H1 (cell line): ENCODE results near the gene LDAH. TPM values are rescaled to one million over a fixed set of nuclear protein-coding genes. Genes with fewer than 3 reads are reported as not detected.

Source experiments
- CTCF ChIA-PET: fragments of 300-600 bp; sonication (Branson Sonifier 250); formaldehyde crosslinking; loops from one replicate; lab custom pipeline; 2021; ENCODE audit not compliant: partially characterized antibody; lab: Charles Lee
- POLR2A ChIA-PET: fragments of 300-600 bp; sonication (Branson Sonifier 250); formaldehyde crosslinking; loops from one replicate; lab custom pipeline; 2021; ENCODE audit warnings: inconsistent platforms; ENCODE audit not compliant: partially characterized antibody; lab: Charles Lee
- DNase-seq, 2 experiments: peaks; one replicate each; pipeline versions ENCODE4 v3.0.0 to v3.0.0-alpha.2; 2010 to 2022; ENCODE audit warnings: low spot score in 2 of 2, low read depth in 1 of 2, mixed read lengths in 1 of 2
- FAIRE-seq: peaks from 2 replicates; lab custom pipeline; 2011; peaks lifted over from hg19 to GRCh38; lab: Jason Lieb, UNC
- H2AFZ ChIP-seq: 2 replicates; pipeline ENCODE4 v1.8.1; 2012; ENCODE audit warnings: low read length, inconsistent platforms
- H2AK5ac ChIP-seq: 2 replicates; pipeline ENCODE4 v1.6.1; 2013; ENCODE audit warnings: low read depth, low read length
- H2BK120ac ChIP-seq: replicated peaks from 2 replicates; pipeline ENCODE3; 2013; ENCODE audit warnings: low read depth, low read length, inconsistent platforms
- H2BK12ac ChIP-seq: 2 replicates; pipeline ENCODE4 v1.6.1; 2013; ENCODE audit warnings: low read depth, low read length
- H2BK15ac ChIP-seq: 2 replicates; pipeline ENCODE4 v1.6.1; 2013; ENCODE audit warnings: low read length
- H2BK20ac ChIP-seq: 2 replicates; pipeline ENCODE4 v1.6.1; 2013; ENCODE audit warnings: low read length
- H2BK5ac ChIP-seq: 2 replicates; pipeline ENCODE4 v1.6.1; 2013; ENCODE audit warnings: low read depth, low read length
- H3K14ac ChIP-seq: 2 replicates; pipeline ENCODE4 v1.6.1; 2013; ENCODE audit warnings: inconsistent platforms; ENCODE audit not compliant: insufficient read length
- H3K18ac ChIP-seq: 2 replicates; pipeline ENCODE4 v1.6.1; 2013; ENCODE audit warnings: low read length; ENCODE audit errors: extremely low read depth
- H3K23ac ChIP-seq: 2 replicates; pipeline ENCODE4 v1.6.1; 2013; ENCODE audit warnings: inconsistent platforms; ENCODE audit not compliant: insufficient read length
- H3K23me2 ChIP-seq: 2 replicates; pipeline ENCODE4 v1.6.1; 2013; ENCODE audit warnings: low read depth, low read length
- H3K27ac ChIP-seq: 2 replicates; pipeline ENCODE4 v1.6.1; 2011; ENCODE audit warnings: low read depth, low read length, inconsistent platforms
- H3K27me3 ChIP-seq, 4 experiments: replicated peaks in 1 of 4; 1 replicate in 1 of 4; 2 replicates in 3 of 4; pipeline versions ENCODE4 v1.6.1 to v1.8.1; 2011 to 2013; ENCODE audit warnings: low read length in 3 of 4, mild to moderate bottlenecking in 3 of 4, inconsistent platforms in 2 of 4, mixed read lengths in 2 of 4, moderate library complexity in 1 of 4; ENCODE audit not compliant: control insufficient read depth in 3 of 4, insufficient read depth in 3 of 4; ENCODE audit errors: extremely low read depth in 1 of 4
- H3K36me3 ChIP-seq, 4 experiments: 2 replicates each; pipeline versions ENCODE4 v1.6.1 to v1.8.1; 2011 to 2013; ENCODE audit warnings: mild to moderate bottlenecking in 4 of 4, low read length in 3 of 4, moderate library complexity in 2 of 4, control low read depth in 1 of 4, inconsistent platforms in 1 of 4; ENCODE audit not compliant: insufficient read depth in 4 of 4, control insufficient read depth in 2 of 4
- H3K4ac ChIP-seq: replicated peaks from 2 replicates; pipeline ENCODE3; 2013; ENCODE audit warnings: low read length, low read depth, mixed read lengths, inconsistent platforms; ENCODE audit not compliant: insufficient read length
- H3K4me1 ChIP-seq, 4 experiments: replicated peaks in 1 of 4; 1 replicate in 1 of 4; 2 replicates in 3 of 4; pipeline versions ENCODE4 v1.6.1 to v1.8.1; 2011 to 2013; ENCODE audit warnings: low read length in 3 of 4, inconsistent platforms in 2 of 4, mixed read lengths in 1 of 4; ENCODE audit not compliant: insufficient read depth in 4 of 4, control insufficient read depth in 3 of 4
- H3K4me2 ChIP-seq, 2 experiments: 2 replicates each; pipeline versions ENCODE4 v1.6.1 to v1.8.1; 2011 to 2013; ENCODE audit warnings: low read depth in 2 of 2, low read length in 2 of 2, control low read depth in 1 of 2, inconsistent platforms in 1 of 2, mild to moderate bottlenecking in 1 of 2; ENCODE audit not compliant: insufficient read depth in 1 of 2
- H3K4me3 ChIP-seq, 4 experiments: fragments of 200-600, 300-600 bp in 1 of 4; sonication (generic), shearing (Covaris generic), sonication (Bioruptor Twin) in 1 of 4; 2 replicates each; pipeline versions ENCODE4 v1.5.1 to v1.8.1; 2011 to 2016; ENCODE audit warnings: low read length in 4 of 4, low read depth in 3 of 4, control low read depth in 2 of 4, inconsistent platforms in 2 of 4, mild to moderate bottlenecking in 2 of 4, mixed read lengths in 1 of 4, moderate library complexity in 1 of 4; ENCODE audit not compliant: insufficient read depth in 2 of 4; ENCODE audit errors: extremely low read depth in 1 of 4
- H3K56ac ChIP-seq: replicated peaks from 2 replicates; pipeline ENCODE3; 2013; ENCODE audit warnings: low read depth, mild to moderate bottlenecking, mixed read lengths, low read length, inconsistent platforms; ENCODE audit not compliant: insufficient read length
- H3K79me1 ChIP-seq: 2 replicates; pipeline ENCODE4 v1.6.1; 2013; ENCODE audit warnings: low read depth, low read length, control low read depth
- H3K79me2 ChIP-seq, 2 experiments: 2 replicates each; pipeline versions ENCODE4 v1.6.1 to v1.8.1; 2012 to 2013; ENCODE audit warnings: low read length in 2 of 2, mild to moderate bottlenecking in 2 of 2, inconsistent platforms in 1 of 2; ENCODE audit not compliant: insufficient read depth in 2 of 2, control insufficient read depth in 1 of 2
- H3K9ac ChIP-seq, 4 experiments: replicated peaks in 1 of 4; 1 replicate in 1 of 4; 2 replicates in 3 of 4; pipeline versions ENCODE4 v1.6.1 to v1.8.1; 2011 to 2013; ENCODE audit warnings: low read depth in 3 of 4, low read length in 3 of 4, control low read depth in 2 of 4, mild to moderate bottlenecking in 2 of 4, moderate library complexity in 2 of 4, inconsistent platforms in 1 of 4; ENCODE audit errors: extremely low read depth in 1 of 4
- H3K9me3 ChIP-seq, 2 experiments: 2 replicates each; pipeline versions ENCODE4 v1.6.1 to v1.8.1; 2012 to 2013; ENCODE audit warnings: mild to moderate bottlenecking in 2 of 2, moderate library complexity in 2 of 2, control low read depth in 1 of 2, inconsistent platforms in 1 of 2, low read depth in 1 of 2, low read length in 1 of 2, mixed read lengths in 1 of 2; ENCODE audit not compliant: insufficient read depth in 2 of 2
- H4K20me1 ChIP-seq, 2 experiments: replicated peaks in 1 of 2; 2 replicates each; pipeline versions ENCODE3 to v1.8.1; 2011 to 2013; ENCODE audit warnings: inconsistent platforms in 2 of 2, low read length in 2 of 2, mild to moderate bottlenecking in 1 of 2; ENCODE audit not compliant: insufficient read depth in 2 of 2, control insufficient read depth in 1 of 2
- H4K5ac ChIP-seq: 2 replicates; pipeline ENCODE4 v1.6.1; 2013; ENCODE audit warnings: low read length, low read depth, mixed read lengths, inconsistent platforms; ENCODE audit not compliant: insufficient read length
- H4K8ac ChIP-seq: 2 replicates; pipeline ENCODE4 v1.8.0; 2013; ENCODE audit warnings: mild to moderate bottlenecking, moderate library complexity, low read length, inconsistent platforms; ENCODE audit not compliant: insufficient read depth; ENCODE audit errors: extremely low read depth
- H4K91ac ChIP-seq: replicated peaks from 2 replicates; pipeline ENCODE3; 2013; ENCODE audit warnings: low read length, mixed read lengths, inconsistent platforms; ENCODE audit not compliant: insufficient read length
- BACH1 ChIP-seq: IDR thresholded peaks from 2 replicates; pipeline ENCODE4 v1.6.1; 2012; ENCODE audit warnings: low read length, improper control_type of control experiment
- BRCA1 ChIP-seq: IDR thresholded peaks from 2 replicates; pipeline ENCODE4 v1.6.1; 2012; ENCODE audit warnings: low read depth, low read length, improper control_type of control experiment
- CBX8 ChIP-seq: fragments of 300-800, 300-1000 bp; sonication (generic); IDR thresholded peaks from 2 replicates; pipeline ENCODE4 v1.7.1; 2016; ENCODE audit warnings: low read depth, low read length, borderline replicate concordance
- CEBPB ChIP-seq: IDR thresholded peaks from 2 replicates; pipeline ENCODE4 v1.6.1; 2012; ENCODE audit warnings: low read depth, low read length
- CREB1 ChIP-seq: IDR thresholded peaks from 2 replicates; pipeline ENCODE4 v1.6.1; 2012; ENCODE audit warnings: inconsistent platforms
- EP300 ChIP-seq, 2 experiments: IDR thresholded peaks; 1 replicate in 1 of 2; 2 replicates in 1 of 2; pipeline ENCODE4 v1.6.1; 2011 to 2012; ENCODE audit warnings: low read depth in 2 of 2, low read length in 2 of 2, mild to moderate bottlenecking in 2 of 2, borderline replicate concordance in 1 of 2, inconsistent platforms in 1 of 2, moderate library complexity in 1 of 2
- HDAC2 ChIP-seq, 2 experiments: fragments of 300-600 bp in 1 of 2; sonication (generic) in 1 of 2; IDR thresholded peaks; 2 replicates each; pipeline ENCODE4 v1.6.1; 2011 to 2012; ENCODE audit warnings: low read depth in 2 of 2, low read length in 2 of 2, mild to moderate bottlenecking in 2 of 2, moderate library complexity in 2 of 2, borderline replicate concordance in 1 of 2, inconsistent platforms in 1 of 2
- JUN ChIP-seq: IDR thresholded peaks from 2 replicates; pipeline ENCODE4 v1.6.1; 2011; ENCODE audit warnings: low read depth, mild to moderate bottlenecking, improper control_type of control experiment, low read length
- MAFK ChIP-seq: IDR thresholded peaks from 2 replicates; pipeline ENCODE4 v1.6.1; 2012; ENCODE audit warnings: low read depth, mild to moderate bottlenecking, improper control_type of control experiment, low read length
- NRF1 ChIP-seq: IDR thresholded peaks from 2 replicates; pipeline ENCODE4 v1.6.1; 2011; ENCODE audit warnings: mild to moderate bottlenecking, low read depth, low read length, improper control_type of control experiment
- PHF8 ChIP-seq: fragments of 200-600 bp; sonication (generic); conservative IDR thresholded peaks from 2 replicates; pipeline ENCODE4 v1.7.1; 2012; ENCODE audit warnings: low read depth, mild to moderate bottlenecking, inconsistent platforms, low read length, moderate library complexity
- RBBP5 ChIP-seq: IDR thresholded peaks from 2 replicates; pipeline ENCODE4 v1.7.1; 2012; ENCODE audit warnings: low read depth, mild to moderate bottlenecking, inconsistent platforms, low read length, moderate library complexity, borderline replicate concordance
- RFX5 ChIP-seq: IDR thresholded peaks from 2 replicates; pipeline ENCODE4 v1.6.1; 2011; ENCODE audit warnings: low read depth, low read length, improper control_type of control experiment, borderline replicate concordance
- TAF7 ChIP-seq: optimal IDR thresholded peaks from 2 replicates; pipeline ENCODE3; 2011; ENCODE audit warnings: low read depth, mild to moderate bottlenecking, inconsistent platforms, low read length, moderate library complexity, borderline replicate concordance
- WGBS, 2 experiments: shearing (Covaris generic) in 1 of 2; methylation state at CpG; one replicate each; pipeline versions ENCODE4 v1.1.6 to v1.1.7; 2013 to 2015; ENCODE audit warnings: low lambda C conversion rate in 2 of 2, mixed read lengths in 2 of 2, inconsistent platforms in 1 of 2, low coverage in 1 of 2, missing lambda C conversion rate in 1 of 2; ENCODE audit not compliant: insufficient replicate concordance in 2 of 2, insufficient coverage in 1 of 2, insufficient read length in 1 of 2; ENCODE audit errors: extremely low coverage in 1 of 2, missing lambda C conversion rate in 1 of 2; 5-methylcytosine and 5-hydroxymethylcytosine counted together
- polyA plus RNA-seq, 7 experiments: library from polyadenylated mRNA; depleted of rRNA in 3 of 7; stranded (reverse) in 5 of 7; unstranded in 2 of 7; fragments of >200 nt in 5 of 7; fragments of 200-250 nt in 2 of 7; gene quantifications; 1 replicate in 5 of 7; 2 replicates in 1 of 7; 4 replicates in 1 of 7; pipeline versions ENCODE4 v1.2.1 to v1.2.3, GENCODE V29; 2011 to 2013; ENCODE audit warnings: missing spikeins in 2 of 7, mixed read lengths in 2 of 7
- total RNA-seq: library from RNA; stranded (reverse); fragmentation: NEBNext Ultra II Directional; extraction: Animal tissue kit (Norgen Biotek cat#: 25700); gene quantifications from 2 replicates; pipeline ENCODE4 v1.2.1, GENCODE V29; 2021

The LDAH gene
- total and polyA plus RNA-seq, 2 of the 8 experiments (the other 6 are each of a cell fraction or from before 2014, with no cell fraction given) = 10.9 to 26.3 TPM

DNA sequence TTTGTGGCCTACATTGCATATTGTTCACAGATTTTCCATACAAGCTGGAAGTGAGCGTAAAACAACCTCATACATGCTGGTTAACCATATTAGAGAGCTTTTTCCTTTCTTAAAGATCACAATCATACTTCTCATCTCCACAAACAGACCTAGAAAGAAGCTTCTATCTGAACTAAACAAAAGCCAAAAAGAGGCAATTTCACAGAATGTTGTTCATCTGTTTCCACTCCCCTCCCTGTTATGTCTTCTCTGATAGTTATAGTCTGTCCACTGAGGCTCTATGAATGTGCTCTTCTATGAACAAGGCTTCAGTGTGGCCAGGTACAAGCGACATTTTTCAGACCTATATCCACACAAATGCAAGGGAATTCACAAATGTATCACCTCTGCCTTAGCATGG lies 63.4 kb downstream of the LDAH start:
- DNase-seq (no peak), FAIRE-seq (no peak)
- no peak overlapping the region for H2BK5ac ChIP-seq
- H3K9ac ChIP-seq = no peak overlapping the region
- no peak overlapping the region for H2BK20ac ChIP-seq
- H3K18ac ChIP-seq = no peak overlapping the region
- no peak overlapping the region for H3K4me3 ChIP-seq
- 89% methylated on average over 2 of the region's 2 CpGs; no CpG with 5 or more reads in 1 of the 2 experiments for WGBS, 2 experiments
- no peak overlapping the region for H2AK5ac ChIP-seq
- peaks cover 0 to 2% (median 2%) of the 10 kb centered on the region in 4 experiments; a peak in 3 of 7 replicates for H3K4me1 ChIP-seq
- H3K36me3 ChIP-seq = peaks cover 0 to 3% (median 1%) of the 10 kb centered on the region in 4 experiments; a peak in 3 of 8 replicates
- H2AFZ ChIP-seq = no peak overlapping the region
- H3K27ac ChIP-seq = no peak overlapping the region
- no peaks in the 10 kb centered on the region for H3K79me2 ChIP-seq
- no peak overlapping the region for H4K91ac ChIP-seq
- no peaks in the 10 kb centered on the region for H3K27me3 ChIP-seq
- no peak overlapping the region for H3K56ac ChIP-seq
- H3K14ac ChIP-seq = no peak overlapping the region
- H3K4me2 ChIP-seq = no peak overlapping the region
- no peak overlapping the region for H2BK12ac ChIP-seq
- H4K20me1 ChIP-seq = no peaks in the 10 kb centered on the region
- no peak overlapping the region for H4K8ac ChIP-seq
- ChIA-PET POLR2A (interaction anchor here (1.2 kb wide), 1 partner anchor 12 kb away, joined by 3 read pairs; no protein-coding TSS in a partner anchor), CTCF (interaction anchor here (1.5 to 3.7 kb wide), 8 partner anchors 9 to 206 kb away, joined by 3 to 18 read pairs (median 7); no protein-coding TSS in a partner anchor)
- H3K9me3 ChIP-seq = 0 out of 4 replicates have a peak, but pooled peaks cover 0 to 5% of the 10 kb centered on the region in 2 experiments
- H3K23ac ChIP-seq = no peak overlapping the region
- no peak overlapping the region for H2BK120ac ChIP-seq
- H2BK15ac ChIP-seq = no peak overlapping the region
- no peaks in the 10 kb centered on the region for H3K23me2 ChIP-seq
- no peaks in the 10 kb centered on the region for H3K79me1 ChIP-seq
- no peak overlapping the region for H4K5ac ChIP-seq
- H3K4ac ChIP-seq = no peak overlapping the region
- no peak for TF ChIP-seq RFX5
- no peak for TF ChIP-seq EP300 (IDR thresholded peaks at IDR 0.05; ENCODE audit: borderline replicate concordance in 1 of 2, low read depth in 2 of 2, low read length in 2 of 2)
- no peak for TF ChIP-seq PHF8
- TF ChIP-seq MAFK = no peak
- TF ChIP-seq HDAC2 (IDR thresholded peaks at IDR 0.05; ENCODE audit: borderline replicate concordance in 1 of 2, low read depth in 2 of 2, low read length in 2 of 2) = no peak
- no peak for TF ChIP-seq BRCA1
- TF ChIP-seq CBX8 = no peak
- no peak for TF ChIP-seq CEBPB
- no peak for TF ChIP-seq JUN
- TF ChIP-seq RBBP5 = no peak
- no peak for TF ChIP-seq NRF1
- no peak for TF ChIP-seq BACH1
- TF ChIP-seq TAF7 = no peak
- TF ChIP-seq CREB1 = no peak
